NCI-H146 (cell line): ENCODE measurements around the gene CCDC146.
"Not testable (repeated sequence)": the region's sequence is repeated elsewhere in the genome, so short reads cannot be mapped to it uniquely, and the experiment has no call there.

Experiments
- DNase-seq: peaks from one replicate; lab custom pipeline; 2025; lab: John Stamatoyannopoulos, UW

CCDC146 gene

DNA sequence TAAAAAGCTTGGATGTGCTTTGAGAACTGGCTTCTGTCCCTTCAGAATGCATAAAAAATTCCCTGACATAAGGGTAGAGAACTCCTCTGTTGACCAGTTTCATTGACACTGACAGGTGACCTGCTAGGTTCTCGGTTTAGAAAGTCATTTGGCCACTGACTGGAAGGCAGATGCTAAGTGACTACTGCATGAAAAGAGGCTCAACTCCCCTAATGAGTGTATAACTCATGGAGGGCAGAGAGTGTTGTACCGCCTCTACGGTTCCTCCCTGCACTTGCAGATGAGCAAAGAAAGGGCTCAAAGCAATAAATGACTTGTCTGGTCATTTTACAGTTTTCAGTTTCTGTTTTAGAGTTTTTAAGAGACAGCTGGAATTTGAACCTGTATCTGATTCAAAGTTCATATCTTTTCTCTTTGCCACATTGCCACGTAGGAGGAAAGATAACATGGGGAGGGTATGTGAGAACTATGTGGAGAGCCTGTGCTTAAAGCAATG lies 80.1 kb downstream of the CCDC146 start:
- no peak for DNase-seq

DNA sequence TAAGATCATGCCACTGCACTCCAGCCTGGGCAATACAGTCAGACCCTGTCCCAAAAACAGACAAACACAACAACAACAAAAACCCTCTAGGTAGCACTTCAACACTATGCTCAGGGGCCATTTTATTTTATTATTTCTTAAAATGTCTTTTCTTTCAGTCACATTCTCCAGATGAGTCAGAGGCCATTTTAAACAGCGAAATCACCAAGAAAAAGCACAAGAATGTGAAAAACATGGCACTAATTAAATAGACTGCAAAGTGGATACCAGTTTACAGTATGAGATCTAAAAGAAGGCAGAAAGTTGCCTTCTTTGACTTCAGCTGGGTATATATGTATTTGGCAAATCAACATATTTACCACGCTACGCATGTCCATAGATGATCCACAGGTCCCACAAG lies 83.3 kb downstream of the CCDC146 start:
- no peak for DNase-seq

DNA sequence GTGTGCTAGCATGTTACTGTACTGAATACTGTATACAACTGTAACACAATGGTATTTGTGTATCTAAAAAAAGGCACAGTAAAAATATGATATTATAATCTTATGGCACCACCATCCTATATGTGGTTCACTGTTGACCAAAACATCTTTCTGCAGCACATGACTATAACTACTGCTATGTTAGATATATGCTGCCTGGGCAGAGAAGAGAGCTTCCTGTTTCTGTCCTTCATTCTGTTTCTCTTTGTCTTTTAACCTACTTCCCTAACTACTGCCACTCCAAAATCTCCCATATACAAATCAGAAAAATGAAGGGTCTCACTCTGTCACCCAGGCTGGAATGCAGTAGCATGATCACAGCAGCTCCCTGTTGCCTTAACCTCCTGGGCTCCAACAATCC lies 86.0 kb downstream of the CCDC146 start:
- no peak for DNase-seq

DNA sequence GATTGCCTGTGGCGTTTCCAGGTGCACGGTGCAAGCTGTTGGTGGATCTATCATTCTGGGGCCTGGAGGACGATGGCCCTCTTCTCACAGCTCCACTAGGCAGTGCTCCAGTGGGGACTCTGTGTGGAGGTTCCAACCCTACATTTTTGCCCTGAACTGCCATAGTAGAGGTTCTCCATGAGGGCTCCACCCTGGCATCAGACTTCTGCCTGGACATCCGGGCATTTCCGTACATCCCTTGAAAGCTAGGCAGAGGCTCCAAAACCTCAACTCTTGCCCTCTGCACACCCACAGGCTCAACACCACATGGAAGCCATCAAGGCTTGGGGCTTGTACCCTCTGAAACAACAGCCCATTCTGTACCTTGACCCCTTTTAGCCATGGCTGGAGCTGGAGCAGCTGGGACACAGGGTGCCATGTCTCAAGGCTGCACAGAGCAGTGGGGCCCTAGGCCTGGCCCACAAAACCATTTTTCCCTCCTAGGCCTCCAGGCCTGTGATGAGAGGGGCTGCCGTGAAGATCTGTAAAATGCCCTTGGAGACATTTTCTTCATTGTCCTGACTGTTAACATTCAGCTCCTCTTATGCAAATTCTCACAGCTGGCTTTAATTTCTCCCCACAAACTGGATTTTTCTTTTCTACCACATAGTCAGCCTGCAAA lies 87.2 kb downstream of the CCDC146 start:
- DNase-seq, result no peak

DNA sequence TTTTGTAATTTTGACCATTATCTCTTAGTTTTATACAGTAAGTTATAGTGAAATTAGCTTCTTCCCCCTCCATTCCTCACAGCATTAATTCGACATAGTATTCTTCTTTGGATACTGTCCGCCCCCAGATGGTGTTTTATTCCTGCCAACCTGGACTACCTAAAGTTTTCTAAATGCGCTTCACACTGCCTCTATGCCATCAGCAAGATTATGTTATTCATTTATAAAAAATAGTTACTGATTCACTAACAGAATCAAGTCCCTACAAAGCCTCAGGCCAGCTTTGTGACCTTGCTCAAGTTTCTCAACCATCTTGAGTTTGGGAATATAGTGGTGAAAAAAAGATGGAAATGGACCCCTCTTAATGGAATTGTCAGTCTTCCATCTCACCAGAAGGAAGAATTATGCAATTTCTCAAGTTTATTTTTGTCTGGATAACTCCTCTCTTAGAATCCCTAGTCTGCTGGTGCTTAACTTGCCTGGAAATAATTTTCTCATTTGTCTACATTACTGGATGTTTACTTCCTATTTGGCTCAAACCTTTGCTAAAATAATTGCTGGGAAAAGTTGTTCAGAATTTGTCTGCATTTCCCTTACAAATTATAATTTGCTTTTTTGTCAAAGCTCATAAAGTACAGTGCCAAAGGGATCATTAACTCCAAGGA lies 93.9 kb downstream of the CCDC146 start:
- DNase-seq, result no peak

DNA sequence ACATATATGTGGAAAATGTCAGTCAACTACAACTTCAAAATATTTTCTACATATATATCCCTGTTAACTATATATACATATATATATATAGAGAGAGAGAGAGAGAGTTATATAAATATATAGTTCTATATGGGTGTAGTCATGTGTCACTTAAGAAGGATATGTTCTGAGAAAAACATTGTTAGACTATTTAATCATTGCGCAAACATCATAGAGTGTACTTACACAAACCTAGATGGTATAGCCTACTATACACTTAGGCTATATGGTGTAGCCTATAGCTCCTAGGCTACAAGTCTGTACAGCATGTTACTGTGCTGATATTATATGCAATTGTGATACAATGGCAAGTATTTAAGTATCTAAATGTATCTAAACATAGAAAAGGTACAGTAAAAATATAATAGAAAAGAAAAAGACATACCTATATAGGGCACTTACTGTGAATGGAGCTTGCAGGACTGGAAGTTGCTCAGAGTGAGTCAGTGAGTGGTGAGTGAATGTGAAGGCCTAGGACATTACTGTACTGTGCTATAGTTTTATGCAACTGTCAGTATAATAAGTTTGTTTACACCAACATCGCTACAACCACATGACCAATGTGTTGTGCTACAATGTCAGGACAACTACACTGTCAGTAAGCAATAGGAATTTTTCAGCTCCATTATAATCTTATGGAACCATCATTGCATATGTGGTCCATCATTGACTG lies 95.2 kb downstream of the CCDC146 start:
- no peak for DNase-seq

DNA sequence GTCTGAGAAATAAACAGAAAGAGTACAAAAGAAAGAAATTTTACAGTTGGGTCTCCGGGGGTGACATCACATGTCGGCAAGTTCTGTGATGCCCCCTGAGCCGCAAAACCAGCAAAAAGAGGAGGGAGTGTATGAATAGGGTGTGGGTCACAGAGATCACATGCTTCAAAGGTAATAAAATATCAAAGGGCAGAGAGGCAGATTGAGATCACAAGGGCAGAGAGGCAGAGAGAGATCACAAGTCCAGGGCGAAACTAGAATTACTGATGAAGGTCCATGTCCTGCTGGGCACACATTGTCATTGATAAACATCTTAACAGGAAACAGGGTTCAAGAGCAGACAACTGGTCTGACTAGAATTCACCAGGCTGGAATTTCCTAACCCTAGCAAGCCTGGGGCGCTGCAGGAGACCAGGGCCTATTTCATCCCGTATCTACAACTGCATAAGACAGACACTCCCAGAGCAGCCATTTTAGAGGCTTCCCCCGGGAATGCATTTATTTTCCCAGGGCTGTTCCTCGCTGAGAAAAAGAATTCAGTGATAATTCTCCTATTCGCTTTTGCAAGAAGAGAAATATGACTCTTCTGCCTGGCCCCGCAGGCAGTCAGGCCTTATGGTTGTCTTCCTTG lies 97.4 kb downstream of the CCDC146 start:
- DNase-seq, result not testable (repeated sequence)

DNA sequence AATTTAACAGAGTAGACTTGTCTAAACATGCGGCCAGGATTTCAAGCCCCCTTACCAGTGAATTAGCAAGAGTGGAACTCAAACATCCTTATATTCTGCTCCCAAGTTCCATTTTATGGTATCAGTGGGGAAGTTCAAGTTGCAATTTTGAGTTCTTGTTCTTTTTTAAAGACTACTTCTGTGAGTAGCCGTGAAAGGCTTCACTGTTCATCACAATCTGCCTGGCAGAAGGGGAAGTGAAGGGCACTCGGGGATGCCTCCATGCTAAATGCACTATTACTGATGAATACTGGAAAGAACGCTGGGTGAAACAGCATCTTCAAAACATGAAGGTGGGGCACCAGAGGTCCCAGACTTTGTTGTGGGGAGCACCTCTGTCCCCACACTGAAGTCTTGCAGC lies 99.7 kb downstream of the CCDC146 start:
- DNase-seq, result no peak

DNA sequence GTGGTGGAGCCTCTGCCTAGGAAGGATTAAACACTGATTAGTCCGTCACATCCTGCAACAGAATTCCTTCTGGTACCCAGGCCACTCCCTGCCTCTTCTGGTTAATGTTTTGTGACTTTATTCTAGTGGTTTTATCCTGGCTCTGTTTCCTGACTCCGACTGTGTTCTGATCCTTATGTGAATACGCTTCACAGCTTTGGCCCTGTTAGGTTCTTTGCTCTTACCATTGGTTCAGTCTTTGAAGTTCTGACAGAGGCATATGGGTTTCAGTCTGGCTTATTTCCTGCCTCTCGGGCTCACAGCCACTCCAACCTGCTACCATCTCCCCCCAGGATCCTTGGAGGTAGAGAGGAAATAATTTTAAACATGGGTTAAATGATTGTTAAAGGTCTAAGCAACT lies 100.4 kb downstream of the CCDC146 start:
- no peak for DNase-seq

DNA sequence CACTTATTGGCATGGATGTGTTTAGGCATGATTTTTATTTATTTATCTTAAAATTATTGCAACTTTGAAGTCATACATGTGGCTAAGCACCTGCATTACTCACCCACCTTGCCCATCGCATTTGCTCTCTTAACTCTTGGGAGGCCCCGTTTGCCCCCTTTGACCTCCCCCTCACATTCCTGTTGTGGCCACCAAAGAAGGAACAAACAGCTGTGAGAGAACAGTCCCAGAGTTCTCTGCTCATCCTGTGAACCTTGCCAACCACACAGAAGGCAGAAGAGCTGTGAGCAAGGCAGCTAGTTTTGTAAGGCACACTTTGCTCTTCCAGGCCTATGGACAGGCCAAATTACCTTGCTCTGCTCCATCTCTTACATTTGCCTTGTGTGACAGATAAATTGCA lies 100.8 kb downstream of the CCDC146 start:
- DNase-seq, result no peak

DNA sequence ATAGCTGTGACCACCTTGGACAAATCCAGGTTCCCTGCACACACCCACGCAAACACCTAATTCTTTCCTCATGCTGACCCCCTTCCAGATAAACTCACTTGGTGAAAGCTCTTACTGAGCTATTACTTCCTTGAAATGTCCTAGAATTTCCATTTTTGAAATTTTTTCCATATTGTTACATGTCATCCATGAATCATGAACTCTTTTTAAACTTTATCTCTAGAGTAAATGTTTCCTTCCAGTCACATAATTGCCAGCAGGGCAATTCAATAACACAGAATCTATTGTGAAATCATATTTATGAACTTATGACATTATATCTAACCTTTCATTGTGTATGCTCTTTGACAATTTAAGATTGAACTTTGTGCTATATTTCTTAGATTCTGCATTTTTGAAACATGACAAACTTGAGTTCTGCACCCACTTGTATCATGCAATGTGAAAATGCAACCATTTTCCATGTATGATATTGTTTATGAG lies 104.0 kb downstream of the CCDC146 start:
- DNase-seq, result no peak

DNA sequence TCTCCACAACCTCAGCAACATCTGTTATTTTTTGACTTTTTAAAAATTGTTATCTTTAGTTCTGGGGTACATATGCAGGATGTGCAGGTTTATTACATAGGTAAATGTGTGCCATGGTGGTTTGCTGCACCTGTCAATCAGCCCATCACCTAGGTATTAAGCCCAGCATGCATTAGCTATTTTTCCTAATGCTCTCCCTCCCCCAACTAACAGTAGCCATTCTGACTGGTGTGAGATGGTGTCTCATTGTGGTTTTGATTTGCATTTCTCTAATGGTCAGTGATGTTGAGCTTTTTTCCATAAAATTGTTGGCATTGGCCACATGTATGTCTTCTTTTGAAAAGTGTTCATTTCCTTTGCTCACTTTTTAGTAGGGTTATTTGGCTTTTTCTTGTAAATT lies 106.4 kb downstream of the CCDC146 start:
- DNase-seq, result not testable (repeated sequence)

DNA sequence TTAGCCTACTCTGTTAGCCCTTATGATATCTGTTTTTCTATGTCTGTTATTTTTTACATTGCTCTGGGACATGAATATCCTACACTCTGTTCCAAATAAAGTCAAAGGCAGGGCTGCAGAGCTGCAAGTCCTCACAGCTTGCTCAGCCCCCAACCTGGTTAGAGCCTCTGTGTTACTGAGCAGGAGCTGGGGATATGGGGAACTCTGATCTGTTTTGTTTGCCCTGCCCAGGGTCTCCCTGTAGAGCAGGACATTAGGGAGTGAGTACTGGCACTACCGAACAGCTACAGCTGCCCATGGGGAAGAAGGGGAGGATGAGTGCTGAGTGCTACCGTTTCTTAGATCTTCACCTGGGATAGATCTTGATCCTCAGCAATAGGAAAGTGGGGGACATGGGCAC lies 110.1 kb downstream of the CCDC146 start:
- DNase-seq, result no peak

DNA sequence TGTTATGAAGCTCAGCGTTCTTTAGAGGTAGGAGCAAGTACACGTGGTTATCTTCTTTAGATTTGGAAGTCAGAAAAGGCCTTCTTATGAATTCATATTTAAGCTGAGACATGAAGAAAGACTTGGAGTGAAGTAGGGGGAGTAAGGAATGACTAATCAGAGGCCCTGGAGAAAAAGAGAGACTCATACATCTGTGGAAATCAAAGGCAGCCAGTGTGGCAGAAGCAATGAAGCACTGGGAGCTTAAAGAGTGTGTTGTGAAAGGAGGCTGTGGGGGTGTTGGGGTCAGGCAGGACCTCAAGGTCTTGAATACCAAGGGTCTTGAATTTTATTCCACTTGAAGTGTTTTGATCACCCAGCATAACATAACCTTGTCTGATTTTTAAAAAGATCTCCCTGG lies 112.9 kb downstream of the CCDC146 start:
- DNase-seq, result no peak

DNA sequence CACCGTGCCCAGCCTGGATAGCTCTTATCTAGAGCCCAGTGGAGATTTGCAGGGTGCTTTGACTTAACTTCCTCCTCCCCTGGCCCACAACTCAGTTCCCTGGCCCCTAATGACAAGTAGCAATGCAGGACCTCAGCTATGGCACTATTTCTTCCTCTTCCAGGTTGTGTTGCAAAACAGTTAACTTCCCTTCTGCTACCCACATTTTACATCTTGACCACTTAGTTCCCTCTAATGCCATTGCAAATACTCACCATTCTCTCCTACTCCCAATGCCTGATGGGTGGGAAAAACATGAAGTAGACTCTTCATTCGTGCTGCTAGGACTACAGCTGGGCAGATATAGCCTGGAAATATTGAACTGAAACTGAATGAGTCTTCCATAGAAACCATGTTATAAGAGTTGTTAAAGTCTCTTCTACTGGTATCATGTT lies 116.3 kb downstream of the CCDC146 start:
- no peak for DNase-seq

DNA sequence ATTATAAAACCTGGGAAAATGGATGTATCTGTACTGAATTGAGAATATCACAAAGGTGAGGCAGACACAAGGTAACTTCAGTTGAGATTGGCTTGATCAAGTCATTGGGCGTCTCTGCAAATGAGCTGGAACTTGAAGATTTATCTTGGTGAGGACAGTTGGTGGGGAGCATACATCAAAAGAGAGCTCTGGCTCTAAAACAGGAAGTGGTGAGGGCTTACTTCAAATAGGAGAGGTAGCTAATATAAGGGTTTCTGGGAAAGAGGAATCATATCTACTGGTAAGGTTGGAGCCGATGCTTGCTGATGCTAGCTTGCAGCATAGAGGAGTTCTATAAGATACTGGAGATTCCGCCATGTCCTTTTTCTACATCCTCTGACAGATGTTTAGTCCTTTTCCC lies 117.1 kb downstream of the CCDC146 start:
- no peak for DNase-seq

DNA sequence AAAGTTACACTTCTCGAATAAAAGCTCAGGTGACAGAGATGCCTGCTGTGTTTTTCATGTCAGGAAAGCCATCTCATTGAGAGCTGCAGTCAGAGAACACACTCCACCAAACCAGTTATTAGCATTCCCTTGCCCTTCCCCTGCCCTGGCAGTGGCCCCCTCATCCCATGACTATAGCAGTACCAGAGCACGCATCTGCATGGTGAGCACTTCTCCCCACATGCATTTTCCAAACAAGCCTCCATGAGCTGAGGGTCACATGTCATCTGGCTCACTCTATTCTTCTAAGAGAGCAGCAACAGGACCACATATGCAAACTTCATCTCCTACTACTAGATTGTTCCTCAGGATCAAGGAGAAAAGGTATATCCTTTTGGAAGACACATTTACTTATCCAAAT lies 119.7 kb downstream of the CCDC146 start:
- DNase-seq, result no peak

DNA sequence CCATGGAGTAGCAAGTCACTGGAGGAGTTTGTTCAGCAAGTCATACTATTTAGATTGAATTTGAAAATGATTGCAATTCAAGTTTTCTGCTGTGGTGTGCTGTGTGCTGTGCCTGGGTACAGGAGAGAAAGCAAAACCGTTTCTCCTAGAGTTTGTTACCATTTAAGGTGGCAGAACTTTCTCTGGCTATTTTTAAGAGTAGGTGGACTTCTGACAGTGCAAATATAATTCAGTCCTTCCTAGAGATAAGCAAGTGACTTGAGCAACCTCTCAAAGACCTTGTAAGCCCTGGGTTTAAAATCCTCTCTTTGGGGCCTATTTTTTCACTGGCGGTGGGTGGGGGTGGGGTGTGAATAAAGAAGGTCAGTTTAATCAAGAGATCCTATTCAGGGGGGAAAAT lies 120.1 kb downstream of the CCDC146 start:
- DNase-seq, result no peak

DNA sequence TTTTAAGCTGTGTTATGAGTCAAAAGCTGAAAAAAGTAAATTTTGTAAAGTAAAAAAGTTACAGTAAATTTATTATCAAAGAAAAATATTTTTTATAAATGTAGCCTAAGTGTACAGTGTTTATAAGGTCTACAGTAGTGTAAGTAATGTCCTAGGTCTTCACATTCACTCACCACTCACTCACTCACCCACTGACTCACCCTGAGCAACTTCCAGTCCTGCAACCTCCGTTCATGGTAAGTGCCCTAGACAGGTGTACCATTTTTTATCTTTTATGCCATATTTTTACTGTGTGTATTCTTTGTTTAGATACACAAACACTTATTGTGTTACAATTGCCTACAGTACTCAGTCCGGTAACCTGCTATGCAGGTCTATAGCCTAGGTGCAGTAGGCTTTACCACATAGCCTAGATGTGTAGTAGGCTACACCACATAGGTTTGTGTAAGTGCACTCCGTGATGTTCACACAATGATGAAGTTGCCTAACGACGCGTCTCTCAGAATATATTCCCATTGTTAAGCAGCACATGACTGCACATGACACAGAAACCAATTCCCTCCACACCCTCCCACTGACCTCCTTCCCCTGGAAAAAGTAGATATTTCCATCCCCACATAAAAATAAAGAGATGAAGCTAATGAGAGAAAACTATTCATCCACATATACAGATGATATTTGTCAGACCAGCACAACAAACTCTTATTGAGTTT lies 122.0 kb downstream of the CCDC146 start:
- DNase-seq, result no peak

DNA sequence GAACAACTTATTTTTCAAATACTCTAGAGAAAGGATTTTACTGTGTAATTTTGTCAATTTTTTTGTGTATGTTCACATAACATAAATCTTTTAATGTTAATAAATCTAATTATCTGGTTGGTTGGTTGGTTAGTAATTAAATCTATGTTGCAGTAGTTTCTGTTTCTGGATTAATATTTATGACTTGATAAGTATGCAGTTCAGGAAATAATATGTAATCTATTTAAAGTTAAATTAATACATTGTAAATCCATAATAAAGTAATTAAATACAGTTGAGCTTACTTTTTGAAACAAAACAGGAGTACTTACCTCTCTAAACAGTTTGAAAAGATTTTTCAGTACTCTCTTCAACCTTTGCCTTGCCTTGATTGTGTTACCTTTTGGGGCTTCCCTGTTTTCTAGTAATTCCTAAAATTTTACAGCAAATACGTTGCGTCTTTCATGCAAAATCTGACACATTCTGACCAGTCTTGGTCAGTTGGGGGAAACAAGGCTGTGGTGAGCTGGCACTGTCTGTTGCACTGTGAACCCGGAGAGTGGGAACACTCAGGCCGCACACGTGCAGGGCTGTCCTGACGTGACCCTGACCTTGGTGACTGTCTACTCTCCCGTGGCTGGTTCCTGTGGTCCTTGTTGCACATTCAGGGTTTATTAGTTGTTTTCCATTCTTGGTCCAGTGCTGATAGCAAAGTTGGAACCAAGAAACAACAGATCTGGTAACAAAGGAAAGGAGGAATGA lies 122.8 kb downstream of the CCDC146 start:
- DNase-seq, result no peak

DNA sequence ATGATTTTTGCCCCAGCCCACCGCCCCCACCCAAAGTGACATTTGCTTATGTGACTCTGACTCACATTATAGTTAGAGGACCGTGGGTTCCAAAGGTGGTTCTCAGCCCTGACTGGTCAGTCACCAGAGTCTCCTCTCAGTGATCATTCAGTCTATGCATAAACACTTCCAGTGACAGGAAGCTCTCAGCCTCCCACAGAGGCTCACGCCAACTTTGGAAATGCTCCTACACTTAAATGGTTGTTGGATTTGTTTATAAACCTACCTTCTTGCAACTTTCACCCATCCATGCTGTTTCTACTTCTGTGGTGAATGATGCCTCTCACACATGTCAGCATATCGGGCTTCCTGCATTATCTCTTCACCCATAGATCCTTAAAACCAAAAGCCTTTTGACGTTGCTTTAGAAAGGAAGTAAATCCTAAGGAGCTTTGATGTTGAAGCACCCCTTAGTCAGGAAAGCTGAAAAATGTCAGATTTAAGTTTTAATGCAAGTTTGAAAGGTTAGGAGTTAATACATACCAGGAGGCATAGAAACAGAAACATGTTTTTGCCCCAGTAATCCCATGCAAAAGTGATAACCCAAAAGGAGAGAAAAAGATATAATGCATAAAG lies 123.7 kb downstream of the CCDC146 start:
- no peak for DNase-seq
